Stimulated activated CD4-positive, alpha-beta T cell treated with anti-CD3 and anti-CD28 coated beads, TNF-alpha, amount 100 ng/mL, for 4 hours (primary cell): ENCODE data around the gene B4GALT2.

ENCODE experiments used
- DNase-seq, 3 experiments: peaks; one replicate each; pipeline ENCODE4 v3.0.0-alpha.2; 2020; ENCODE audit warnings: low read depth in 3 of 3

The B4GALT2 gene, protein sequence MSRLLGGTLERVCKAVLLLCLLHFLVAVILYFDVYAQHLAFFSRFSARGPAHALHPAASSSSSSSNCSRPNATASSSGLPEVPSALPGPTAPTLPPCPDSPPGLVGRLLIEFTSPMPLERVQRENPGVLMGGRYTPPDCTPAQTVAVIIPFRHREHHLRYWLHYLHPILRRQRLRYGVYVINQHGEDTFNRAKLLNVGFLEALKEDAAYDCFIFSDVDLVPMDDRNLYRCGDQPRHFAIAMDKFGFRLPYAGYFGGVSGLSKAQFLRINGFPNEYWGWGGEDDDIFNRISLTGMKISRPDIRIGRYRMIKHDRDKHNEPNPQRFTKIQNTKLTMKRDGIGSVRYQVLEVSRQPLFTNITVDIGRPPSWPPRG

DNA sequence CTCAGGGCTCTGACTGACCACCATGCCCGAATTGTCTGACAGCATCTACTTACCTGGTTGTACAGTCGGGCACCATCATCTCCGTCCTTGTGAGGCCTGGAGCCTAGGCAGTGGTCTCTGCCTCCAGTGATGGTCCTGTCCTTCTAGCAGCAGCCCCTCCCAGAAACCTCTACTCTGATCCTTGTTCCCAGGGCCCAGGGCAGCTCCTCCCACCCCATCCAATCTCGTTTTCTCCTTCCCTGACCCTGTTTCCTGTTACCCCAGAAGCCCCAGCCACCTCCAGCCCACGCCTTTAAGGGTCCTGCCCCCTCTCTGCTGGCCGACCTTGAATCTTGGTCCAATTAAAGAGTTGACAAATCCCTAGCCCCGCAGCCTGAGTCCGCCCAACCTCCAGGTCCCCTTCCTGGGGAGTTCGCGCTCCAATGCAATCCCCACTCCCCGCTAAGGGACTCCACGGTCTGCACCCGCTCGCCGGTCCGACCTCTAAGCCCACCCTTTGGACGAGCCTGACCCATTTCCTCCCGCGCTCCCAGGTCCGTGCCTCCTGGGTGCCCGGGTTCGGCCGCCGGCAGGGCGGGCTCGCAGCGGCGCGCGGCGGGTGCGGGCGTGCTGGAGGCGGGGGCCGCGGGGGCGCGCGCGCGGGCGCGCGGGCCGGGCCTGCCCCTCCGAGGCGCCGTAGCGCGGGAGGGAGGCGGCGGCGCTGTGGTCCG is at the start of gene B4GALT2:
B4GALT2 (plus strand) TSS at position 660 of the 710 bp plus-strand sequence. CDS start 1,951 bp downstream, outside the sequence.
- DNase-seq: peak in 1 of 3 experiments; percentile 31

DNA sequence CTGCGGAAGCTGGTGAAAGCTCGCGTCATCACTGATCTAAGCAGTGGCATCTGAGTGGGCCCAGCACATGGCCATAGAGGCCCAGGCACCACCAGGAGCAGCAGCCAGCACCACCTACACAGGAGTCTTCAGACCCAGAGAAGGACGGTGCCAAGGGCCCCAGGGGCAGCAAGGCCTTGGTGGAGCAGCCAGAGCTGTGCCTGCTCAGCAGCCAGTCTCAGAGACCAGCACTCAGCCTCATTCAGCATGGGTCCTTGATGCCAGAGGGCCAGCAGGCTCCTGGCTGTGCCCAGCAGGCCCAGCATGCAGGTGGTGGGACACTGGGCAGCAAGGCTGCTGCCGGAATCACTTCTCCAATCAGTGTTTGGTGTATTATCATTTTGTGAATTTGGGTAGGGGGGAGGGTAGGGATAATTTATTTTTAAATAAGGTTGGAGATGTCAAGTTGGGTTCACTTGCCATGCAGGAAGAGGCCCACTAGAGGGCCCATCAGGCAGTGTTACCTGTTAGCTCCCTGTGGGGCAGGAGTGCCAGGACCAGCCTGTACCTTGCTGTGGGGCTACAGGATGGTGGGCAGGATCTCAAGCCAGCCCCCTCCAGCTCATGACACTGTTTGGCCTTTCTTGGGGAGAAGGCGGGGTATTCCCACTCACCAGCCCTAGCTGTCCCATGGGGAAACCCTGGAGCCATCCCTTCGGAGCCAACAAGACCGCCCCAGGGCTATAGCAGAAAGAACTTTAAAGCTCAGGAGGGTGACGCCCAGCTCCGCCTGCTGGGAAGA is 48.7 kb upstream of the B4GALT2 start:
- no peak for DNase-seq

DNA sequence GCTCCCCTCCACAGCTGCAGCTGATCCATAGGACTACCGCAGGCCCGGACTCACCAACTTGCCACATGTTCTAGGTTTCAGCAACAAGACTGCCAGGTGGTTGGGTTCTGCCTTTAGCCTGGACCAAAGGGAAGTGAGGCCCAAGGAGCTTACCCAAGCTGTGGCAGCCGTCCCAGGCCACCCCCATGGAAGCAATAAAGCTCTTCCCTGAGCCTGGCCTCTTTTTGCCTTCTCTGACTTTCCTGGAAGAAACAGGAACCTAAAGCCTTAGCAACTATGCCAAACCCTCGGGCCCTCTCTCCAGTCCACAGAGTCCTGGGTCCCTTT is 48.1 kb upstream of the B4GALT2 start:
- no peak for DNase-seq

DNA sequence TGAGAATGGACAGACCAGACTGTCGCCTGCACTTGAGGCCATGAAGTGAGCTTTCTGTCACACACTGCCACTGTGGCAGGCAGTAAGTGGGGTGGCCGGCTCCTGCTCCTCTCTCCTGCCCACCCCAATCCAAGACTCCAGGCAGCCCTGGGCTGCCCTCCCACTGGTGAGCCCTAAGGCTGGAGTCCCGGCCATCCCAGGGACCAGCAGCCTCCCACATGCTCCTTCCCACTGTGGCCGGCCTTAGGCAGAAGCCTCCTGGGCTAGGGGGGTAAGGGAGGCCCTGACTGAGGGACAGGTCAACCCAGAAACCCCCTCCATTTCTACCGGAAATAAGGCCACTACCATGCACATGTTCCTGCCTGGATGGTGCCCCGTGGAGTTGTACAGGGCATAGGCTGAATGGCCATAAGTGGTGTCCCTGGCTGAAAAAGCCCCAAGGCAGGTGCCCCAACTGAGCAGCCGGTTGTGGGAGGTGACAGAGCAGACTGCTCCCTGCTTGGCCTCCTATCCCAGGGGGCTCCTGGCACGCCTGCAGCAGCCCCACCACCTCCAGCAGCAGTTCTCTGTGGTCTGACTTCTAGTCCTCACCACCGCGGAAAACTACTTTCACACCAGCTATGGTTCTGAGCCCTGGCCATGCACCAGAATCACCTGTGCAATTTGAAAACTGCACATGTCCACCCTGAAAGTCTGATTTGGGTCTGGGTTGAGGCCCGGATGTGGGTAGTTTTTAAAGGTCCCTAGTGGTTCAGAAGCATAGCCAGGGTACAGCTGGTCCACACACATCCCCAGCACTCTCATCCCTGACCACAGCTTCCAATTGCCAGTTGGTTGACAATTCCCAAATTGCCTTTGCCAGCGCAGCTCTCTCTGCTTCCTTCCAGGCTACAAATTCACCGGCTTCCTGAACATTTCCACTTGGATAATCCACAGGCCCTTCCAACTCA is 47.0 kb upstream of the B4GALT2 start:
- no peak for DNase-seq

DNA sequence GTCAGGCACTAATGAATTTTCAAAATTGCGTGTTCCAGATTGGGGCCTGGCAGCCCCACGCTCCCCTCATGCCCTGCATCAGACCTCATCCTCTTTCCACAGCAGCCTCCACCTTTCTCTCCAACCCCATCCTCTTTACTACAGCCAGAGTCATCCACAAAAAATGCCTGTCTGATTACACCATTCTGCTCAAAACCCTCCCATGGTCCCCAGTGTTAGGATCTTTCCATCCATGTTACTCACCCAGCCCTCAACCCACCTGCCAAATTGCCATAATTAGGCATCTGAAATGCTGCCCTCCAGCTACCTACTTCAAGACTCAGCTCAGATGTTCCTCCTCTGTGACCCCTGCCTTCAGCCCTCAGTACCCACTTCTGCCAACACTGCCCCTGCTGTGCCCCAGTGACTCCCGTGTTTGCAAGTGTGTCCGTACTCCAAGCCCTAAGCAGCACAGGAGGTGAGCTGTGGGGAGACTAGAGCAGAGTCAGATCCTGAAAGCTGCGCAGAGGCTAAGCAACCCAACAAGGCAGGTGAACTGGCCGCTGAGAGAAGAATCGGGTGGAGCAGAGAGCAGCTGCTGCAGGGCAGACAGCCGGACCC is 46.1 kb upstream of the B4GALT2 start:
- DNase-seq: no peak

DNA sequence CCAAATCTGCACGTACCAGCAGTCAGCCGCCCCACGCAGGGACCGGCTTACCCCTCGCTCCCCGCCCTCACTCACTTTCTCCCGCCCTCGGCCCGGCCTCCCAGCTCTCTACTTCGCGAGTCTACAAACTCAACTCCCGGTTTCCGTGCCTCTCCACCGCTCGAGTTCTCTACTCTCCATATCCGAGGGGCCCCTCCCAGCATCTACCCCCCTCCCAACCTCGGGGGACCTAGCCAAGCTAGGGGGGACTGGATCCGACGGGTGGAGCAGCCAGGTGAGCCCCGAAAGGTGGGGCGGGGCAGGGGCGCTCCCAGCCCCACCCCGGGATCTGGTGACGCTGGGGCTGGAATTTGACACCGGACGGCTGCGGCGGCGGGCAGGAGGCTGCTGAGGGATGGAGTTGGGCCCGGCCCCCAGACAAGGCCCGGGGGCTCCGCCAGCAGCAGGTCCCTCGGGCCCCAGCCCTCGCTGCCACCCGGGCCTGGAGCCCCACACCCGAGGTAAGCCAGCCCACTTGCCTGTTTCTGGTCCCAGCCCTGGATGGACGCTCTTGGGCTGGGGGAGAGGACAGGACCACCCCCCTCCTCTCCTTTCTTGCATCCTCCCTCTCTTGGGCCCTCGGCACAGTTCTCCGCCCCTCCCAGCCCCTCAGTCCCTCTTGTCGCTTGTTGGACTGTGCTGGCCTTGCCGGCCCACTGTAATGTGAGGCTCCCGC is 45.5 kb upstream of the B4GALT2 start, which contains the start of gene ARTN:
ARTN (plus strand) TSS at position 416 of the 715 bp plus-strand sequence. CDS start 1,856 bp downstream, outside the sequence.
- DNase-seq: no peak

DNA sequence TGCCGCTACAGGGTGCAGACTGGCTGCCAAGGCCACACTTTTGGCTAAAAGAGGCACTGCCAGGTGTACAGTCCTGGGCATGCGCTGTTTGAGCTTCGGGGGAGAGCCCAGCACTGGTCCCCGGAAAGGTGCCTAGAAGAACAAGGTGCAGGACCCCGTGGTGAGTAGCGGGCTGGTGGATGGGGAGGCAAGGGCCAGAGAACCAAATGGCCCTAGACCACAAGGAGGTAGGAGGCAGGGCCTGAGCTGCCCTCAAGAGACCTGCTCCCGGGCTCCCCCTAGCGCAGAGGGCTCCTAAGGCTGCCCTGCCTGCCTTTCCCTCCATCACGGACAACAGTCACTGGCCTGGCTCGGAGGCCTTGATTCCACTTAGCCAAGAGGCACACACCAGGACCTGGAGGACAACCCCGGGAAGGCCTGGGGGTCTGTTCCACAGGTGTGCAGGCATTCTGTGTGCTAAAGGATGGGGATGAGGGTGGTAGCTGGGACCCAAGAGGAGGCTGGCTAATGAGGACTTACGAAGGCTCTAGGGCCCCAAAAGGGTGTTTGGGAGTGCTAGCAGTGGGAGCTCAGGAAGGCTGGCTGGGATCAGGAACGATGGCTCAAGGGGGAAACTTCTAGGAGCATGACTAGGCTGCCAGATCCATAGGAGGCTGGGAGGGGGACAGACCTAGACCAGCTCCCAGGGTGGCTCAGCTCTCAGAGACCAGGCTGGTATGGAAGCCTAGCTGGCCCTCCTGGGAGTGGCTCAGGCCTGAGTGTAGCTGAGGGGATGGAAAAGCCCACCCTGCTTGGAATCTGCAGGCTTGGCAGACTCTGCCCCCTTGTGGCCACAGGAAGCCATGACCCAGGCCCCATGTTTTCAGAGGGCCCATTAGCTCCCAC is 44.7 kb upstream of the B4GALT2 start:
- DNase-seq: peak in 1 of 3 experiments; percentile 24

DNA sequence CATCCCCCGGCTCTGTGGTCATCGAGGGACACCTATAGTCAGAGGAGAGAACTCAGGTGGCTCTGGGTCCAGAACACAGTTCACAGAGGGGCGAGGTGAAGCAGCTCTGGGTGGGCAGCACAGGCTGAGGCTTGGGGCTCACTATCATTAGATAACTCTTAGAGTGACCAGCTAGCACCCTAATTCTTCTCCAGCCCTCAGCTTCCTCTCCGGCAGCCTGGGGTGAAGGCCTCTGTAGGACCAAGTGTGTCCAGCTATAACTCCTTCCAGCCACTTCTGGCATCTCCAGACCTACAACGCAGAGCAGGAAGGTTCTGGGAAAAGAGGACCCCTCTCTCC is 44.1 kb upstream of the B4GALT2 start:
- DNase-seq: no peak

DNA sequence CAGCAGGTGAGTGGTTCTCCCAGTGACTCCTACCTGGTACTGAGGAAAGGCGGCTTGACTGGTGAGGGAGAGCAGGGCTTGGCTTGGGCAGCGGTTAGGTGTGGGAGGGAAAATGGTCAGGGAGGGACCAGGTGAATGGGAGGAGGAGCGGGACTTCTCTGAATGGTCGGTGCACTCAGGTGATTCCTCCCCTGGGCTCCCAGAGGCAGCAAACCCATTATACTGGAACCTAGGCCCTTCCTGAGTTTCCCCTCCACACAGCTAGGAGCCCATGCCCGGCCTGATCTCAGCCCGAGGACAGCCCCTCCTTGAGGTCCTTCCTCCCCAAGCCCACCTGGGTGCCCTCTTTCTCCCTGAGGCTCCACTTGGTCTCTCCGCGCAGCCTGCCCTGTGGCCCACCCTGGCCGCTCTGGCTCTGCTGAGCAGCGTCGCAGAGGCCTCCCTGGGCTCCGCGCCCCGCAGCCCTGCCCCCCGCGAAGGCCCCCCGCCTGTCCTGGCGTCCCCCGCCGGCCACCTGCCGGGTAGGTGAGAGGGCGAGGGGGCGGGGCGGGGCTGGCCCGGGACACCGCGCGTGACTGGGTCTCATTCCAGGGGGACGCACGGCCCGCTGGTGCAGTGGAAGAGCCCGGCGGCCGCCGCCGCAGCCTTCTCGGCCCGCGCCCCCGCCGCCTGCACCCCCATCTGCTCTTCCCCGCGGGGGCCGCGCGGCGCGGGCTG is 43.1 kb upstream of the B4GALT2 start:
- DNase-seq: no peak

DNA sequence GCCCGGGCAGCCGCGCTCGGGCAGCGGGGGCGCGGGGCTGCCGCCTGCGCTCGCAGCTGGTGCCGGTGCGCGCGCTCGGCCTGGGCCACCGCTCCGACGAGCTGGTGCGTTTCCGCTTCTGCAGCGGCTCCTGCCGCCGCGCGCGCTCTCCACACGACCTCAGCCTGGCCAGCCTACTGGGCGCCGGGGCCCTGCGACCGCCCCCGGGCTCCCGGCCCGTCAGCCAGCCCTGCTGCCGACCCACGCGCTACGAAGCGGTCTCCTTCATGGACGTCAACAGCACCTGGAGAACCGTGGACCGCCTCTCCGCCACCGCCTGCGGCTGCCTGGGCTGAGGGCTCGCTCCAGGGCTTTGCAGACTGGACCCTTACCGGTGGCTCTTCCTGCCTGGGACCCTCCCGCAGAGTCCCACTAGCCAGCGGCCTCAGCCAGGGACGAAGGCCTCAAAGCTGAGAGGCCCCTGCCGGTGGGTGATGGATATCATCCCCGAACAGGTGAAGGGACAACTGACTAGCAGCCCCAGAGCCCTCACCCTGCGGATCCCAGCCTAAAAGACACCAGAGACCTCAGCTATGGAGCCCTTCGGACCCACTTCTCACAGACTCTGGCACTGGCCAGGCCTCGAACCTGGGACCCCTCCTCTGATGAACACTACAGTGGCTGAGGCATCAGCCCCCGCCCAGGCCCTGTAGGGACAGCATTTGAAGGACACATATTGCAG is 42.4 kb upstream of the B4GALT2 start:
- DNase-seq: no peak

DNA sequence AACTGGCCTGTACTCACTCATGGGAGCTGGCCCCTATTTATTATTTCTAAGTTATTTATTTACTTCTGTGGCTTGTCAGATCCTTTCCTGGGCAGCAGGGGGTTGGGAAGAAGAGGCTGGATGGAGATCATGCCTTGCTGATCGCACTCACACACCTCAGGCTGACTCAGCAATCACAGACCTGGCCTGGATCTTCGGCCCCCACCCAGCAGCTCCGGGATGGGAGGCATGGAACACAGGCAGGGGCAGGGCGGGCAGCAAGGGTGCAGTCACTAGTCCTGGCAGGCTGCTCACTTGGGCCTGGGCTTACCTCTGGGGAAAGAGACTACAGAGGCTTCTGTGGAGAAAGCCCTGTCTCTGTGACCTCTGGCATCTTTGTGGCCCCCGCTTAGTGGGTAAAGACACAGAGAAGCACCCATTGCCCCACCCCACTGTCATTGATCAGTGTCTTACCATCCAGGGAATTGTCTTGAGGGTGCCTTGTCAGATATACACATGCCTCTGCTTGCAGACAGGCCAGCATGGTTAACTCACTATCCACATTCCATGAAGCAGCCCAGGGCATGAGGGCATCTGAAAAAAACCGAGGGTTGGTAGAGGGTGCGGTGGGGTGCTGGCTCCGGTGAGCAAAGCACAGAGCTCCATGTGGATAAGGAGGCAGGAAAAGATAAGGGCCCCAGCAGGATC is 41.7 kb upstream of the B4GALT2 start:
- no peak for DNase-seq

DNA sequence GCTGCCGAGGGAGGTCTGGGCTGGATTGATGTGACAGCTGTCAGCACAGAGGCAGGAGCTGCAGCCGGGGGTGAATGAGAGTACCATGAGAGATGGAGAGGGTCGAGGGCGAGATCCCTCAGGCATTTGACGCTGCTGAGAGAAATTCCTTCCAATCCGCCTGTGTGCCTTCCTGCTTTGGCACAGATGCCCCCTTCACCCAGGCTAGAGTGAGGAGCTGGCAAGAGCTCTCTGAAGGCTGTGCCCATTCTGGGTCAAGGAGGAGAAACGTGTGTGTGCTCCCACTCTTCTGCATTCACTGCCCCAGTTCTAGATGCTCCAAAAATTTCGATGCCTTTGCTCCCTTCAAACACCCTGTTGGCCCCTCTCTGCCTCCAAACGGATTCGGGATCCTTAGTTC is 40.6 kb upstream of the B4GALT2 start:
- DNase-seq: no peak

DNA sequence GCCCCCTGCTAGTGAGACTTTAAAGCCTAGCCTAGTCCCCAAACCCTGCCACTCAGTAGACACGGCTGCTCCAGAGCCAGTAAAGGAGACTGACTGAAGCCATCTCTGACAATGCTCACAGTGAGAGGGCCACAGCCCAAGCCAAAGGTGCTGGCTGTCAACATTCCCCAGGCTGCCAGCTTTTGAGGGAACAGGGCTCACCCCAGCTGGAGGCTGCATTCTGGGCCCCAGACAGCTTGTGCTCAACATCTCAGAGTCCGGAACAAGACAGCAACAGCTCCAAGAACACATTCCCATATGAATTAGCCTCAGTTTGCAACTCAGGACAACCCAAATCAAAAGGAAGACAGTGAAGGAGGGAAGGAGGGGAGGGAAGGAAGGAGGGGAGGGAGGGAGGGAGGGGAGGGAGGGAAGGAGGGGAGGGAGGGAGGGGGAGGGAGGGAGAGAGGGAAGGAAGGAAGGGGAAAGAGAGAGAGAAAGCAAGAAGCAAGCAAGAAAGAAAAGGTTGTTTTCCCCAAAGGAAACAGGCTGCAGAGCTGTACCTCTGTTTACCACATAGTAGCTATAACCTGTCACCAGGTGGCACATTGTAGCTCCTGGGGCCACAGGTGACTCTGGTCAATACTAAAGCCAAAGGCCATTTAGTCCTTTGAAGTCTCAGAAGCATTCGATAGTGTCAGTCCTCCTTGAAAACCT is 40.0 kb upstream of the B4GALT2 start:
- no peak for DNase-seq

DNA sequence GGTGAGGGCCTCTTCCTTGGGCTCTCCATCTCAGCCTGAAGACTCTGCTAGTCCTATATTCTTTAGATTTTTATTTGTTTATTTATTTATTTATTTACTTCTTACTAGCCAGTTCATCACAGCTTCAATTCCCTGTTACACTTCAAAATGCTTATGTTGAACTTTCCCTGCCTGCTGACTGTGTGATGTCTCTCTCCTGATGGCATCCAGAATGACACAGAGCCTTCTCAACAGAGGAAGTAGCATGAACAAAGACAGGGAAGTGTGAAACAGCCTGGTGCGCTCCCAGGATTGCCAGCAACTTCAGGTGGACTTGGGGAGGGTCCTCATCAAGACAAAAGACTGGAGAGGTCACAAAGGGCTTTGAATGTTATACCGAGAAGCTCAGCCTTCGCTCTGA is 36.6 kb upstream of the B4GALT2 start:
- DNase-seq: no peak

DNA sequence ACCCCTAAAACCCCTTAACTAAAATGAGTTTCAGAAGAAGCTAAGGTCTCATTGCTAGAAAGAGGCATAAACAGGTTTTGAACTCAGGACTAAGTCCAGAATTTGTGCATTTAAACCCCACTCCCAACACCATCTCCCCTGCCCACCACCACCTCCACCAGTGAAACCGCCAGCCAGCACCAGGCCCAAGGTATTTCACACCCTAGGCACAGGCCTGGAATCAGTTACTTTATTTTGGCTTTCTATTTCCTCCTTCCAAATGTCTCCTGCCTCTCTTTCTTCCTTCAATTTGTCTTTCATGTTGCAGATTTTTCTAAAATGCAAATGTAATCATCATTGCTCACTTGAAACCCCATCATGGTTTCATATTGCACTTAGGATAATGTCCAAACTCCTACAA is 34.1 kb upstream of the B4GALT2 start:
- no peak for DNase-seq

DNA sequence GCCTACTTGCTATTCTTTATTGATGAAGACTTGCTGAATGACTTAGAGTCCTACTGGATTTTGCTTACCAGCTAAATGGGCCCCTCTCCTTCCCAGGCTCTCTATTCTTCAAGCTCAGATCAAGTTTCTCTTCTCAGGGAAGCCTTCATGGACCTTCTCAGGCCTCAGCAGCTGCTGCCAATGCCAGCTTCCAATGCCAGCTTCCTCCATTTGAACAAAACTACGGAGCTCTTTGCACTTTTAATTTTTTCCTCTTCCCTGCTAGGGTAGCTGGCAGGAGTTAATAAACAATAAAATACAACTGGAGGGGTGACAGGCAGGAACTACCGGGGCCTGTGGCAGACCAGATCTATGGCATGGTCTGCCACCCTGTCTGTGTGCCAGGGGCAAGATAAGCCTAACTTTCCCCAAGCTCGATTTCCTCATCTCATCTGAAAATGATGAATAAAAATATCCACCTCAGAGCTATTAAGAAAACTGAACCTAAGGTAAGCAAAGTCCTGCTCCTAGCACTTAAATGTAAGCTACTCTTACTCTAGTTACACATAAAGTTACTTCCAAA is 33.3 kb upstream of the B4GALT2 start:
- no peak for DNase-seq
